GM21360 (cell line): ENCODE results near the gene ARHGAP33.

ENCODE experiments used
- ATAC-seq: cut with Tn5 transposase; IDR thresholded peaks from one replicate; pipeline ENCODE4 v1.9.1; 2021; ENCODE audit warnings: mild to moderate bottlenecking, moderate library complexity; ENCODE audit not compliant: unreplicated experiment

Gene ARHGAP33

DNA sequence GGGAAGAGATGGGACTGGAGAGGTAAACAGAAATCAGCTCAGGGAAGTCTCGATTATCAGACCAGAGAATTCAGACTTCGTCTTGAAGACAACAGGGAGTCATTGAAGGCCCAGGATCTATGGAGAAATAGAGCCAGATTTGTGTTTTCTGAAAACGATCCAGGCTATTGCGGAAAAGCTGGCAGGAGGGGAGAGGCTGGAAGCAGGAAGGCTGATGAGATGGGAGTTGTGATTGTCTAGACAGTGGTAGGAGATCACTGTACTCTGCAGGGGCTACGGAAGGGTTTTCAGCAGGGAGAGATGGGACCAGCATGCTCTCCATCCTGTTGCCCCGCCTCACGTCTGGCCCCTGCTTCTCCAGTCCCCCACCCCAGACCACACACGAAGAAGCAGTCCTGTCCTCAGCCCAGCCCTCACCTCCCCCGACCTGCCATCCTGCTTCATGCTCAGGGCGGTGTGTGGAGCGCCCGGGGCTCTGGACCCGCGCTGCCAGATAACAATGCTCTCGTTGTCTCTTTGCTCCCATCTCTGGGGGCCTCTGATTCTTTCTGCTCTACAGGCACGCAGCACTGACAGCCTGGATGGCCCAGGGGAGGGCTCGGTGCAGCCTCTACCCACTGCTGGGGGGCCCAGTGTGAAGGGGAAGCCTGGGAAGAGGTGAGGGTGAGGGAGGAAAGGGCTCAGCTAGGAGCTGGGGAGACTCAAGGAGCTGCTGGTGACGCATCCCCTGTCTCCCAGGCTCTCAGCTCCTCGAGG is 1.9 kb downstream of the ARHGAP33 start:
- ATAC-seq: no peak

DNA sequence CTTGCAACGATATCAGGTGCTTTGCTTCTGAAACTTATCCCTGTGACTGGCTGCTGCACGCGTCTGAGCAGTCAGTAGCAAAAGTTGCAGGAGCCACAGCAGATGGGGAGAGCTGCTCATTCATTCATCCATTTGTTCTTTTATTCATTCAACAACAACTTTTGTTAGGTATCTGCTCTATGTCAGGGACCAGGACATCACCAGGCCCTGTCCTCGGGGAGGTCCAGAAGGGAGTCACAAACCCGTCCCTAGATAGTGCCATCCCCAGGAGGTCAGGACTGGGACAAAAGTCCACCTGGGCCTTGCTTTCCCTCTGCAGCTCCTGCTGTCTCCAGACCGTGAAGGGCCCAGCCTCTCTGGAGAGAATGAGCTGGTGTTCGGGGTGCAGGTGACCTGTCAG is 2.6 kb downstream of the ARHGAP33 start:
- no peak for ATAC-seq

DNA sequence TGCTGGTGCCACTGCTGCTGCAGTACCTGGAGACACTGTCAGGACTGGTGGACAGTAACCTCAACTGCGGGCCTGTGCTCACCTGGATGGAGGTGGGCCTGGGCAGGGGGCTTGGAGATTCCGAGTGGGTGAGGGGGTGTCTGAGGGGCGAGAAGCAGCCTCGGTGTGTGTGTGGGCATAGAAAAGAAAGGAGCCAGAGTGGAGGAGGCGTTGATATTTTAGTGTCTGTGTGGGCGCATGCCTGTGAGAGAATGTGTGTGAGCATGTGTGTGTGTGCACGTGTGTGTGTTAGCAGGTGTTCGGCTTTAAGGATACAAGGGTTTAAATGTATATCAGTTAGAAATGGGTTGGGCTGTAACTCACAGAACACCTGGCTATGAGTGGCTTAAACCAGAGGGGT is 3.7 kb downstream of the ARHGAP33 start:
- no peak for ATAC-seq

DNA sequence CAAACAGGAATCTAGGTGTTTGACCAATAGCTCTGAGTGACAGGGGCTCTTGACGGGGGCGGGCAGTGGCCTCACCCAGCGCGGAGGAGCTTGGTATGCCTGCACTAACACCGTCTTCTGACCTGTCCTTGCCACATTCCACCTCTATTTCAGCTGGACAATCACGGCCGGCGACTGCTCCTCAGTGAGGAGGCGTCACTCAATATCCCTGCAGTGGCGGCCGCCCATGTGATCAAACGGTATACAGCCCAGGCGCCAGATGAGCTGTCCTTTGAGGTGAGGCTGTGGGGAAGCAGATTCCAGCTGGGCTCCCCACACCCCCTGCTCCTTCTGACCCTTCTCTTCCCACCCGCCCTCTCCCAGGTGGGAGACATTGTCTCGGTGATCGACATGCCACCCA is 4.7 kb downstream of the ARHGAP33 start:
- no peak for ATAC-seq

DNA sequence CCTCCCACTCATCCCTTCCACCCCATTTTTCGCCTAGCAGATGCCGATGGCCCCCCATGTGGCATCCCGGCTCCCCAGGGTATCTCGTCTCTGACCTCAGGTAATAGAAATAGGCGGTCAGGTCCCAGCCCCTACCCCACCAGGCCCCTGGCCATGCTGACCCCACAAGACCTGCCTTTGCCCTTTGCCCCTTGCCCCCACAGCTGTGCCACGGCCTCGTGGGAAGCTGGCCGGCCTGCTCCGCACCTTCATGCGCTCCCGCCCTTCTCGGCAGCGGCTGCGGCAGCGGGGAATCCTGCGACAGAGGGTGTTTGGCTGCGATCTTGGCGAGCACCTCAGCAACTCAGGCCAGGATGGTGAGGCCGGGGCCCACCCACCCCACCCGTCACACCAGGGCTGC is 5.4 kb downstream of the ARHGAP33 start:
- no peak for ATAC-seq

DNA sequence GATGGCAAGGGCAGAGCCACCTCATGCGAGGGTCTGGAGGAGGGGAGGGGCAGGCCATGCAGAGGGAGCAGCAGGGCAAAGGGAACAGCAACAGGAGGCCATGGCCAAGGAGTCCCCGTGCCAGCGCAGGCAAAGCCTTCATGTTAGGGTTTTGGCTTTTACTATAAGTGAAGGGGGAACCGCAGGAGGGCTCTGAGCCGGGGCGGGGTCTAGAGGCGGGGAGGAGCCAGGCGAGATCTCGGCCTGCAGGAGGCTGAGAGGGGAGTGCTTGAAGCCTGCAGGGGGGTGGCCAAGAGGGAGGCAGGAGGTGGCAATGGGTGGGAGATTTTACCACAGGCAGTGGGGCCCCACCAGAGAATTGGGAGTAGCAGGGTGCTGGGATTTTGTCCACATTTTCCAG is 6.3 kb downstream of the ARHGAP33 start:
- ATAC-seq: no peak

DNA sequence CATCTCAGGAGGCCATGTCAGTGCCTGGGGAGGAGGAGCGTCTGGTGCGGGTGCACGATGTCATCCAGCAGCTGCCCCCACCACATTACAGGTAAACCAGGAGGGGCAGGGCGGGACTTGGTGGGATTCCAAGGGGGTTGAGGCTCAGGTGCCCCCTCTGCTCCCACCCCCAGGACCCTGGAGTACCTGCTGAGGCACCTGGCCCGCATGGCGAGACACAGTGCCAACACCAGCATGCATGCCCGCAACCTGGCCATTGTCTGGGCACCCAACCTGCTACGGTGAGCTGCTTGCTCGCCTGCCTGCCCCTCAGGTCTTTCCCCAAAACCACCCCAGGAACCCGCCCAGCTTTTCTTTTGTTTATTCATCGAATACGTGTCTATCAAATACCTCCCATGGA is 7.2 kb downstream of the ARHGAP33 start:
- no peak for ATAC-seq

DNA sequence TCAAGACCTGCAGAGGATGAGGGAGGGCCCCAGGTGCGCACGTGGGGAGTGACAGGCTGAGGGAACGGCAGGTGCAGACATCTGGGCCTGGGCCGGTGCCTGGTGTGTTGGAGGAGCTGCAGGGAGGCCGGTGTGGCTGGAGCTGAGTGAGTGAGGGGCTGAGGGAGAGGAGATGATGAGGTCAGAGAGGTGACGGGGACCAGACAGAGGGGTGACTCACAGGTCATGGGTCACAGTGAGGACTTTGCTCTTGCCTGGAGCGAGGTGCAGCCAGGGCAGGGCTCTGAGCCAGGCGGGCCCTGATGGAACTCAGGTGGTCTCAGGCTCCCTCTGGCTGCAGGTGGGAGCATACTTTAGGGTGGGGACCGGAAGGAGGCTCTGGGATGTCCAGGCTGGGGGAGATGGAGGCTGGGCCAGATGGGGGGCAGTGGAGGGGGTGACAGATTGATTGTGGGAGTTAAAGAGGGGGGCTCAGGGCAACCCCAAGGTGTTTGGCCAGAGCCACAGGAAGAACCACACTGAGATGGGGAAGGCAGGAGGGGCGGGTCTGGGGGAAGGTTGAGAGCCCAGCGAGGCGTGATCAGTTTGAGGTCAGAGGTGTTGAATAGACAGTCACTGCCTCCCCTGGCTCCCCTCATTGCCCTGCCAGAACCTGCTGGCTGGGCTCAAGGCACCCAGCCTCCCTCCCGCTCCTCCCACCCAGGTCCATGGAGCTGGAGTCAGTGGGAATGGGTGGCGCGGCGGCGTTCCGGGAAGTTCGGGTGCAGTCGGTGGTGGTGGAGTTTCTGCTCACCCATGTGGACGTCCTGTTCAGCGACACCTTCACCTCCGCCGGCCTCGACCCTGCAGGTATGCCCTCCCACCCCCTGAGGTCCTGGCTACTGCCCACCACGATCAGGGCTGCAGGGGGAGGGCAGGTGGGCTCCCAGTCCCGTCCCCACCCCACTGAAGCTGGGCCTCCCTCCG is 8.4 kb downstream of the ARHGAP33 start:
- ATAC-seq: no peak

DNA sequence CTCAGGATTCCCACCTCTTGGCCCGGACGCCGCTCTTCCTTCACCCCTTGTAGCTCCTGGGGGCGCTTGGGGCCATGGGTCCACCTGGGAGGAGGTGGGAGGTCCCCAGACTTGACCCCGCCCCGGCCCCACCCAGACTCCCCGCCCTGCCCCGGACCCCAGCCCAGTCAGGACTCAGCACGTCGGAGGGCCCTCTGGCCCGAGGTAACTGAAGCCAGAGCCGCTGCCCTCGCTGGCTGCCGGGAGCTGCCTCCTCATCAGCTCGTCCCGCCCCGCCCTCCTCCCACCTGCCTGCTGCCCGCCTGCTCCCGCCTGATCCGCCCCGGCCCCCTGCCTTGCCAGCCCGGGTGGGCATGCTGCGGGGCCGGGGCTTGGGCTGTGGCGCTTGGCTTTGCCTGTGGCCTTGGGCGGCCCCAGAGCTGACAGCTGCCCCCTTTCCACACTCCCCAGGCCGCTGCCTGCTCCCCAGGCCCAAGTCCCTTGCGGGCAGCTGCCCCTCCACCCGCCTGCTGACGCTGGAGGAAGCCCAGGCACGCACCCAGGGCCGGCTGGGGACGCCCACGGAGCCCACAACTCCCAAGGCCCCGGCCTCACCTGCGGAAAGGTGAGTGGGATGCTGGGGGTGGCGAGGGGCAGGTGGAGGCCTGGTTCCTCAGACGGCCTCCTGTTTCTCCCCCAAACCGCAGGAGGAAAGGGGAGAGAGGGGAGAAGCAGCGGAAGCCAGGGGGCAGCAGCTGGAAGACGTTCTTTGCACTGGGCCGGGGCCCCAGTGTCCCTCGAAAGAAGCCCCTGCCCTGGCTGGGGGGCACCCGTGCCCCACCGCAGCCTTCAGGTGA is 9.4 kb downstream of the ARHGAP33 start:
- ATAC-seq: no peak

DNA sequence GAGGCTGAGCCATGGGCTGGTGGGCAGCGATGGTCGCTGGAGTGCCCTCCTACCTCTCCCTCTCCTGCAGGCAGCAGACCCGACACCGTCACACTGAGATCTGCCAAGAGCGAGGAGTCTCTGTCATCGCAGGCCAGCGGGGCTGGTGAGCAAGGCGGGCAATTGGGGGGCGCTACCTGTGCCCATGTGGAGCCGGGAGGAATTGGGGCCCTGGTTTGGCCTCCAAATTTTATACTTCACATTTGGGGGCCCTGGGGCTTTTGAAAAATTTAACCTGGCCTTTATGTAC is 9.9 kb downstream of the ARHGAP33 start:
- no peak for ATAC-seq

DNA sequence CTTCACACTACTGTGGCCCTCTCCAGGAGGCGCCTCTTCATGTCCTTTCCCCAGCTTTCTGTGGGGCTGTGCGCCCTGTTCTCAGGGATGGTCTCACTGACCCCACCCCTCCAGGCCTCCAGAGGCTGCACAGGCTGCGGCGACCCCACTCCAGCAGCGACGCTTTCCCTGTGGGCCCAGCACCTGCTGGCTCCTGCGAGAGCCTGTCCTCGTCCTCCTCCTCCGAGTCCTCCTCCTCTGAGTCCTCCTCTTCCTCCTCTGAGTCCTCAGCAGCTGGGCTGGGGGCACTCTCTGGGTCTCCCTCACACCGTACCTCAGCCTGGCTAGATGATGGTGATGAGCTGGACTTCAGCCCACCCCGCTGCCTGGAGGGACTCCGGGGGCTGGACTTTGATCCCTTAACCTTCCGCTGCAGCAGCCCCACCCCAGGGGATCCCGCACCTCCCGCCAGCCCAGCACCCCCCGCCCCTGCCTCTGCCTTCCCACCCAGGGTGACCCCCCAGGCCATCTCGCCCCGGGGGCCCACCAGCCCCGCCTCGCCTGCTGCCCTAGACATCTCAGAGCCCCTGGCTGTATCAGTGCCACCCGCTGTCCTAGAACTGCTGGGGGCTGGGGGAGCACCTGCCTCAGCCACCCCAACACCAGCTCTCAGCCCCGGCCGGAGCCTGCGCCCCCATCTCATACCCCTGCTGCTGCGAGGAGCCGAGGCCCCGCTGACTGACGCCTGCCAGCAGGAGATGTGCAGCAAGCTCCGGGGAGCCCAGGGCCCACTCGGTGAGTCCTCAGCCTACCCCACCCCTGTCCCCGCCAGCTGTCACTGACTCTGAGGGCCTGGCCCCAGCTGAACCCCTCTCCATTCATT is 11.2 kb downstream of the ARHGAP33 start:
- ATAC-seq: no peak

DNA sequence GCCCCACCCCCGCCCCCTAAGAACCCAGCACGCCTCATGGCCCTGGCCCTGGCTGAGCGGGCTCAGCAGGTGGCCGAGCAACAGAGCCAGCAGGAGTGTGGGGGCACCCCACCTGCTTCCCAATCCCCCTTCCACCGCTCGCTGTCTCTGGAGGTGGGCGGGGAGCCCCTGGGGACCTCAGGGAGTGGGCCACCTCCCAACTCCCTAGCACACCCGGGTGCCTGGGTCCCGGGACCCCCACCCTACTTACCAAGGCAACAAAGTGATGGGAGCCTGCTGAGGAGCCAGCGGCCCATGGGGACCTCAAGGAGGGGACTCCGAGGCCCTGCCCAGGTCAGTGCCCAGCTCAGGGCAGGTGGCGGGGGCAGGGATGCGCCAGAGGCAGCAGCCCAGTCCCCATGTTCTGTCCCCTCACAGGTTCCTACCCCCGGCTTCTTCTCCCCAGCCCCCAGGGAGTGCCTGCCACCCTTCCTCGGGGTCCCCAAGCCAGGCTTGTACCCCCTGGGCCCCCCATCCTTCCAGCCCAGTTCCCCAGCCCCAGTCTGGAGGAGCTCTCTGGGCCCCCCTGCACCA is 11.9 kb downstream of the ARHGAP33 start:
- no peak for ATAC-seq

DNA sequence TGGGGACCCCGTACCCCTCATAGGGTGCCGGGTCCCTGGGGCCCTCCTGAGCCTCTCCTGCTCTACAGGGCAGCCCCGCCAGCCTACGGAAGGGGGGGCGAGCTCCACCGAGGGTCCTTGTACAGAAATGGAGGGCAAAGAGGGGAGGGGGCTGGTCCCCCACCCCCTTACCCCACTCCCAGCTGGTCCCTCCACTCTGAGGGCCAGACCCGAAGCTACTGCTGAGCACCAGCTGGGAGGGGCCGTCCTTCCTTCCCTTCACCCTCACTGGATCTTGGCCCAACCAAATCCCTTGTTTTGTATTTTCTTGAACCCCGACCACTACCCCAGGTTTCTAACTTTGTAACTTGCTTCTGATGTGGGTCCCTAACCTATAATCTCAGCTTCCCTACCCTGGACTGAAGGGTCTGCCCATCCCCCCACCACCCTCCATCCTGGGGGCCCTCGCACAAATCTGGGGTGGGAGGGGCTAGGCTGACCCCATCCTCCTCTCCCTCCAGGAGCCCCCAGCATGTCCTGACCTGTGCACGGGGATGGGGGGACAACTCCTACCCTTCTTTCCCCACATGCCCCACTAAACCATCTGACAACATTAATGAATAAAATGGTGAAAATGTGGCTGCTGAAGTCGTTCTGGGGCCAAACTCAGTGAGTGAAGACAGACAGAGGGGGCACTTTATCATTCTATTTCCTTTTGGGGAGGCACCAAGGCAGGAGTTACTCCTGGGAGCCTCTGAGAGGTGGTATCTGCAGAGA is 13.0 kb downstream of the ARHGAP33 start:
- no peak for ATAC-seq

DNA sequence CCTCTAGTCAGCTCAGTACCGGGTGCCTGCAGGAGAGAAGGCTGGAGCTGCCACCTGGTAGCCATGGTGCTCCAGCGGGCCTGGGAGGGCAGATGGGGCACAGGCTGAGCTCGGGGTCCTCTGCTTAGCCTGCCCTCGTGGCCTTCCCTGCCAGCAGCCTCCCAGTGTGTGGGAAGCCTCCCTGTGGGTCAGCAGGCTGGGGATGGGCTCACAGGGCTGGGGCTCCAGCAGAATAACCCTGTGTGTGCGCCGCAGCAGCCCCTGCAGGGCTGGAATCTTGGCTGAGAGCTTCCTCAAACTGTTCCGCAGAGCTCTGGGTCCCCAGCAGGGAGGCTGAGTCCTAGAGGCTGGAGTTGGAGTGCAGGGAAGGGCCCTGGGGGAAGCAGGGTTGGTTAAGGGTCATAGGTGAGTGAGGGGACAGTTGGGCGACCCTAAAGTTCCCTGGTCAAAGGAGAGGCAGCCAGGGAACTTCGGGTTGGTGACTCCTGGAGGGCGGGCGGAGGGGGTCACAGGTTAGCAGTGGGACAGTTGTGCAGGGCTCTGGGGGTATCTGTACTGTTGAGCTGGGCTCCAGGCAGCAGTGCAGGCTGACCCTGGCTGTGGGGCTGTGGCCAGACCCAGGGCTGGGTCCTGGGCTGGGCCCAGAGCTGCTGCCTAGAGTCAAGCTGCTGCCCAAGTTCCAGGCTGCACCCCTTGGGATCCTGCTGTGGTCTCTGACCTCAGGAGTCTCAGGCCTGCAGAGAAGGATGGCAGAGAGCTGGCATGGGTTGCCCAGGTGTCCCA is 14.0 kb downstream of the ARHGAP33 start:
- ATAC-seq: no peak

DNA sequence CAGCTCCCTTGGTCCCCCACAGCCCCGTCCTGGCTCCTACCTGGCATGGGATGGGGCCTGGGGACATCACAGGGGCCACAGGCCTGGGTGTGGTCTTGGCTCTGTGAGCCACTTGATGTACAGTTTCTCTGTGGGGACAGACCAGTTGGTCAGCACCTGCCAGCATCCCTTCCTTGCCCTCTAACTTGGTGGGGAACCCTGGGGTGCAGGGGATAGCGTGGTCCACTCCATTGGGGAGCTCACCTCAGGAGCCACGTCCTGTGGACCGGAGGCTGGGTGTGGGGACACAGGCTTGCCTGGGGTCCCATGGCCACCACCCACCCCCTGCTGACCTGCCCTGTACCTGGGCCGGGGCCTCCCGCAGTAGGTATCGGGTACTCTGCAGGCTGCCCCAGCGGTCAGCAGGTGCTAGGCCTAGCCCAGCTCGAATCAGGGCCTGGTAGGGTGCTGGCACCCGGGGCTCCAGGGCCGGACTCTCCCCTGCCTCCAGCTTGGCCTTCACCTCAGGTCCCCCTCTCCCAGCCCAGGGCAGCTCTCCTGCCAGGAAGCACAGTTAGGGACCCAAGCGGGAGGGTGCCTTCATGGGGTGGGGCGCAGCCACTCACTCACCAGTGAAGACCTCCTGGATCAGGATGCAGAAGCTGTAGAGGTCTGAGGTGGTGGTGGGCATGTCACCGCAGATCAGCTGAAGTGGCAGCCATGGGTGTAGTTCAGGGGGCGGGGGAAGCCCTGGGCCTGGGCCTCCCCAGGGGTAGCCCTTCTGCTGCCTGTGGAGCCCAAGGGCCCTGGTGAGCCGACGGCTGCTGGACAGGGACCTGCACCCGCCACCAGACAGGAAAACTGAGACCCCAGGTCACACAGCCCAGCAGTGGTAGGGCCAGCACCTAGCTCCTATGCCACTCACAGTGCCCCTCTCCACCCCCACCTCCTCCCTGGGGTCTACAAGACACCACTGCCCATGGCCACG is 14.9 kb downstream of the ARHGAP33 start:
- no peak for ATAC-seq

DNA sequence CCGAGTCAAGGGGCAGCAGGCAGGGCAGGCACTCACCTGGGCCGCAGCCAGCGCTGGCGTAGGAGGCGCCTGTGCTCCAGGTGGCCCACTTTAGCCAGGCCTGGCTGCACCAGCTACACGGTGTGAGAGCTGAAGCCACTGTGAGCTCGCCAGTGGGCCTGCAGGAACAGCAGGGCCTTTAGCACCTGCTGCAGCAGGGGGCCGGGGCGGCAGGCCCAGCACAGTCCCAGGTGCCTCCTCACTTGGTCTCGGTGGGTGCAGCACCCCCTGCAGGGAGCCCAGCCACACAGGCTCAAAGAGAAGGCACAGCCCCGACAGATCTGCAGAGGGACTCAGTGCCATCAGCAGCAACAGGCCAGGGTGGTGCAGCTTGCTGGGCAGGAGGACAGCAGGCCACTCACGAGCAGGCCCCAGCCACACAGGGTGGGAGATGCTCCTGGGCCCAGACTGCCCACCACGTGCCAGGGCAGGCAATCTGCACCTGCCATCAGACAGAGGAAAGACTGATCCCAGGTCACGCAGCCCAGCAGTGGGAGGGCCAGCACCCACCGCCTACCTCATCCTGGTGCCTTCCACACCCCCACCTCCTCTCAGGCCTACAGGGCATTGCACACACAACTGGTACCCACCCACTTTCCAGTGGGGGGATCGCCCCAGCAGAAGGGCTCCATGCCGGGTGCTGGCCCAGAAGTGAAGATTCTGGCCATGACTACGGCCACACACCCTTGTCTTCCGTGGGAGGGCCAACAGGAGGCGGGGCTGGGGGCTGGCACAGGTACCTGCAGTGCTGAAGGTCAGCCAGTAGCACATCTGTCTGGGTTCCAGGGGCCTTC is 15.8 kb downstream of the ARHGAP33 start:
- no peak for ATAC-seq
